ENCODE data around the gene ZNF691.

Gene ZNF691

GRCh38 chr1:42847721-42848460 is 1.5 kb downstream of the ZNF691 start:
- no peak for TF ChIP-seq CTCF (conservative IDR thresholded peaks at IDR 0.05; ENCODE audit: control insufficient read depth, insufficient read depth, low read depth, low read length)
- H3K4me3 ChIP-seq (ENCODE audit: control insufficient read depth, low read depth, low read length) = no peak overlapping the region
- no peak for DNase-seq (ENCODE audit: low read depth)

- TF ChIP-seq CTCF (conservative IDR thresholded peaks at IDR 0.05; ENCODE audit: control insufficient read depth, insufficient read depth, low read depth, low read length) = no peak
- no peak overlapping the region for H3K4me3 ChIP-seq (ENCODE audit: control insufficient read depth, low read depth, low read length)
- no peak for DNase-seq (ENCODE audit: low read depth)
Measured at GRCh38 chr1:42848823-42849537, 2.6 kb downstream of the ZNF691 start.

- no peak for DNase-seq (ENCODE audit: low read depth)
- H3K4me3 ChIP-seq (ENCODE audit: control insufficient read depth, low read depth, low read length) = no peak overlapping the region
- TF ChIP-seq CTCF (conservative IDR thresholded peaks at IDR 0.05; ENCODE audit: control insufficient read depth, insufficient read depth, low read depth, low read length) = no peak
Measured at GRCh38 chr1:42849944-42850343, 3.5 kb downstream of the ZNF691 start.

- no peak overlapping the region for H3K4me3 ChIP-seq (ENCODE audit: control insufficient read depth, low read depth, low read length)
- no peak for DNase-seq (ENCODE audit: low read depth)
- TF ChIP-seq CTCF (conservative IDR thresholded peaks at IDR 0.05; ENCODE audit: control insufficient read depth, insufficient read depth, low read depth, low read length) = no peak
Measured at GRCh38 chr1:42851420-42851819, 5.0 kb downstream of the ZNF691 start.

GRCh38 chr1:42851960-42852607 is 5.7 kb downstream of the ZNF691 start:
- DNase-seq (ENCODE audit: low read depth) = no peak
- TF ChIP-seq CTCF (conservative IDR thresholded peaks at IDR 0.05; ENCODE audit: control insufficient read depth, insufficient read depth, low read depth, low read length) = no peak

GRCh38 chr1:42852608-42852980 is 6.2 kb downstream of the ZNF691 start:
- no peak for DNase-seq (ENCODE audit: low read depth)
- no peak for TF ChIP-seq CTCF (conservative IDR thresholded peaks at IDR 0.05; ENCODE audit: control insufficient read depth, insufficient read depth, low read depth, low read length)
- H3K4me3 ChIP-seq (ENCODE audit: control insufficient read depth, low read depth, low read length) = no peak overlapping the region

More at GRCh38 chr1:42851960-42852607, 5.7 kb downstream of the ZNF691 start:
- H3K4me3 ChIP-seq (ENCODE audit: control insufficient read depth, low read depth, low read length) = no peak overlapping the region
